Measurements from ENCODE around the gene NLGN1. TPM values are rescaled to one million over a fixed set of nuclear protein-coding genes. Genes with fewer than 3 reads are reported as not detected.

Gene NLGN1
- total RNA-seq, 1 experiment from 2014 or later = not detected

GRCh38 chr3:174243171-174243570 is 845.6 kb downstream of the NLGN1 start:
- H3K4me2 ChIP-seq (ENCODE audit: low read length) = no peak overlapping the region
- TF ChIP-seq FOSL1 (IDR thresholded peaks at IDR 0.05; ENCODE audit: low read depth) (no peak), CBX3 (IDR thresholded peaks at IDR 0.05; ENCODE audit: low read depth) (no peak), POLR2A (IDR thresholded peaks at IDR 0.05; ENCODE audit: borderline replicate concordance, extremely low read depth, insufficient read depth, insufficient read length) (no peak), ATF3 (IDR thresholded peaks at IDR 0.05) (no peak), POLR2AphosphoS5 (IDR thresholded peaks at IDR 0.05; ENCODE audit: low read depth, low read length) (no peak), EZH2 (IDR thresholded peaks at IDR 0.05) (no peak), YY1 (IDR thresholded peaks at IDR 0.05; ENCODE audit: extremely low read depth, insufficient replicate concordance, low read depth, low read length) (no peak), ZFX (IDR thresholded peaks at IDR 0.05) (no peak), SIN3A (IDR thresholded peaks at IDR 0.05; ENCODE audit: low read depth) (no peak), JUND (IDR thresholded peaks at IDR 0.05) (no peak), EZH2phosphoT487 (IDR thresholded peaks at IDR 0.05; ENCODE audit: borderline replicate concordance) (no peak), MAX (IDR thresholded peaks at IDR 0.05) (no peak), RAD21 (IDR thresholded peaks at IDR 0.05; ENCODE audit: low read depth) (no peak), SP1 (IDR thresholded peaks at IDR 0.05; ENCODE audit: low read depth) (no peak)
- TF ChIP-seq, protein P1, sequence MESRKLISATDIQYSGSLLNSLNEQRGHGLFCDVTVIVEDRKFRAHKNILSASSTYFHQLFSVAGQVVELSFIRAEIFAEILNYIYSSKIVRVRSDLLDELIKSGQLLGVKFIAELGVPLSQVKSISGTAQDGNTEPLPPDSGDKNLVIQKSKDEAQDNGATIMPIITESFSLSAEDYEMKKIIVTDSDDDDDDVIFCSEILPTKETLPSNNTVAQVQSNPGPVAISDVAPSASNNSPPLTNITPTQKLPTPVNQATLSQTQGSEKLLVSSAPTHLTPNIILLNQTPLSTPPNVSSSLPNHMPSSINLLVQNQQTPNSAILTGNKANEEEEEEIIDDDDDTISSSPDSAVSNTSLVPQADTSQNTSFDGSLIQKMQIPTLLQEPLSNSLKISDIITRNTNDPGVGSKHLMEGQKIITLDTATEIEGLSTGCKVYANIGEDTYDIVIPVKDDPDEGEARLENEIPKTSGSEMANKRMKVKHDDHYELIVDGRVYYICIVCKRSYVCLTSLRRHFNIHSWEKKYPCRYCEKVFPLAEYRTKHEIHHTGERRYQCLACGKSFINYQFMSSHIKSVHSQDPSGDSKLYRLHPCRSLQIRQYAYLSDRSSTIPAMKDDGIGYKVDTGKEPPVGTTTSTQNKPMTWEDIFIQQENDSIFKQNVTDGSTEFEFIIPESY (IDR thresholded peaks at IDR 0.05; ENCODE audit: extremely low read depth, insufficient replicate concordance, low read length) = no peak
- TF ChIP-seq, protein P2, sequence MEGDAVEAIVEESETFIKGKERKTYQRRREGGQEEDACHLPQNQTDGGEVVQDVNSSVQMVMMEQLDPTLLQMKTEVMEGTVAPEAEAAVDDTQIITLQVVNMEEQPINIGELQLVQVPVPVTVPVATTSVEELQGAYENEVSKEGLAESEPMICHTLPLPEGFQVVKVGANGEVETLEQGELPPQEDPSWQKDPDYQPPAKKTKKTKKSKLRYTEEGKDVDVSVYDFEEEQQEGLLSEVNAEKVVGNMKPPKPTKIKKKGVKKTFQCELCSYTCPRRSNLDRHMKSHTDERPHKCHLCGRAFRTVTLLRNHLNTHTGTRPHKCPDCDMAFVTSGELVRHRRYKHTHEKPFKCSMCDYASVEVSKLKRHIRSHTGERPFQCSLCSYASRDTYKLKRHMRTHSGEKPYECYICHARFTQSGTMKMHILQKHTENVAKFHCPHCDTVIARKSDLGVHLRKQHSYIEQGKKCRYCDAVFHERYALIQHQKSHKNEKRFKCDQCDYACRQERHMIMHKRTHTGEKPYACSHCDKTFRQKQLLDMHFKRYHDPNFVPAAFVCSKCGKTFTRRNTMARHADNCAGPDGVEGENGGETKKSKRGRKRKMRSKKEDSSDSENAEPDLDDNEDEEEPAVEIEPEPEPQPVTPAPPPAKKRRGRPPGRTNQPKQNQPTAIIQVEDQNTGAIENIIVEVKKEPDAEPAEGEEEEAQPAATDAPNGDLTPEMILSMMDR (IDR thresholded peaks at IDR 0.05 in 2 of 3, conservative IDR thresholded peaks at IDR 0.05 in 1 of 3; ENCODE audit: borderline replicate concordance in 1 of 3, insufficient read depth in 1 of 3, low read depth in 2 of 3, low read length in 2 of 3) = no peak
- ChIA-PET POLR2A (no interaction called here), CTCF (no interaction called here), RAD21 (ENCODE audit: low non-redundant PET in 1 of 2, low total read pairs in 2 of 2, uncharacterized antibody in 2 of 2, unreplicated experiment in 2 of 2) (no interaction called here)
- no peak for DNase-seq (ENCODE audit: low read depth, low spot score)
- no peak for ATAC-seq
- no peaks in the 10 kb centered on the region for H3K79me2 ChIP-seq (ENCODE audit: insufficient read depth, low read length)
- H3K9ac ChIP-seq (ENCODE audit: low read length) = no peak overlapping the region
- H3K9me2 ChIP-seq (ENCODE audit: insufficient read depth) = no peaks in the 10 kb centered on the region
- no peak overlapping the region for H3K4me3 ChIP-seq (replicated peaks in 1 of 2; ENCODE audit: low read depth in 1 of 2, low read length in 2 of 2)
- H4K20me1 ChIP-seq (ENCODE audit: insufficient read depth) = no peaks in the 10 kb centered on the region
- no peak overlapping the region for H2AFZ ChIP-seq (ENCODE audit: low read depth, low read length, poor library complexity, severe bottlenecking)
- intact Hi-C loops (cut with micrococcal nuclease) = no loop called here
- H3K4me1 ChIP-seq (ENCODE audit: control insufficient read depth in 1 of 2, insufficient read depth in 2 of 2, low read length in 2 of 2) = no peaks in the 10 kb centered on the region
- H3K9me3 ChIP-seq (ENCODE audit: control insufficient read depth in 1 of 2, insufficient read depth in 1 of 2, low read depth in 1 of 2, low read length in 2 of 2) = no peaks in the 10 kb centered on the region
- H3K27me3 ChIP-seq (ENCODE audit: insufficient read depth, low read length) = no peaks in the 10 kb centered on the region
- H3K36me3 ChIP-seq (ENCODE audit: control insufficient read depth in 1 of 2, insufficient read depth in 2 of 2, low read length in 2 of 2) = no peaks in the 10 kb centered on the region
- BruUV-seq (replicated peaks) = no TSS peak
- no peak overlapping the region for H3K27ac ChIP-seq (ENCODE audit: low read depth, low read length)
